Measurements from ENCODE around the gene LRRIQ4.
A peak's percentile ranks its signal among the peaks of the same experiment; 100 is the strongest.

Gene LRRIQ4

GRCh38 chr3:169790219-169790618 is 22.5 kb upstream of the LRRIQ4 start:
- Histone ChIP-seq H3K36me3 (ENCODE audit: low read depth) (peaks cover 52% of the 10 kb centered on the region), H3K4me3 (ENCODE audit: severe bottlenecking) (no peak overlapping the region), H3K9me3 (ENCODE audit: severe bottlenecking) (no peaks in the 10 kb centered on the region), H3K4me1 (ENCODE audit: insufficient read depth, poor library complexity, severe bottlenecking) (no peaks in the 10 kb centered on the region), H3K27ac (ENCODE audit: poor library complexity, severe bottlenecking) (no peak overlapping the region), H3K27me3 (ENCODE audit: insufficient read depth, poor library complexity, severe bottlenecking) (no peaks in the 10 kb centered on the region)
- DNase-seq (ENCODE audit: low spot score) (no peak), ATAC-seq (ENCODE audit: low read depth) (no peak)
- no peak for TF ChIP-seq CTCF (IDR thresholded peaks at IDR 0.05; ENCODE audit: poor library complexity, severe bottlenecking)

- ATAC-seq (ENCODE audit: low read depth) (peak; percentile 35; the same call in 2 of the 3 replicates), DNase-seq (ENCODE audit: low spot score) (no peak)
- no peak overlapping the region for H3K4me3 ChIP-seq (ENCODE audit: severe bottlenecking)
- H3K9me3 ChIP-seq (ENCODE audit: severe bottlenecking): no peaks in the 10 kb centered on the region
- H3K27me3 ChIP-seq (ENCODE audit: insufficient read depth, poor library complexity, severe bottlenecking): no peaks in the 10 kb centered on the region
- H3K27ac ChIP-seq (ENCODE audit: poor library complexity, severe bottlenecking): no peak overlapping the region
- no peak for TF ChIP-seq CTCF (IDR thresholded peaks at IDR 0.05; ENCODE audit: poor library complexity, severe bottlenecking)
- H3K36me3 ChIP-seq (ENCODE audit: low read depth): peaks cover 45% of the 10 kb centered on the region
- H3K4me1 ChIP-seq (ENCODE audit: insufficient read depth, poor library complexity, severe bottlenecking): no peaks in the 10 kb centered on the region
Observed at GRCh38 chr3:169790687-169791429, 21.8 kb upstream of the LRRIQ4 start.

- no peak for ATAC-seq (ENCODE audit: low read depth)
- no peak for TF ChIP-seq CTCF (IDR thresholded peaks at IDR 0.05; ENCODE audit: poor library complexity, severe bottlenecking)
- H3K36me3 ChIP-seq (ENCODE audit: low read depth): peaks cover 30% of the 10 kb centered on the region
- H3K27me3 ChIP-seq (ENCODE audit: insufficient read depth, poor library complexity, severe bottlenecking): no peaks in the 10 kb centered on the region
- no peak for DNase-seq (ENCODE audit: low spot score)
- H3K4me1 ChIP-seq (ENCODE audit: insufficient read depth, poor library complexity, severe bottlenecking): no peaks in the 10 kb centered on the region
- H3K27ac ChIP-seq (ENCODE audit: poor library complexity, severe bottlenecking): no peak overlapping the region
- H3K9me3 ChIP-seq (ENCODE audit: severe bottlenecking): no peaks in the 10 kb centered on the region
- no peak overlapping the region for H3K4me3 ChIP-seq (ENCODE audit: severe bottlenecking)
Observed at GRCh38 chr3:169792359-169792758, 20.3 kb upstream of the LRRIQ4 start.

GRCh38 chr3:169804681-169805080 is 8.0 kb upstream of the LRRIQ4 start:
- H3K9me3 ChIP-seq (ENCODE audit: severe bottlenecking): no peaks in the 10 kb centered on the region
- no peak overlapping the region for H3K4me3 ChIP-seq (ENCODE audit: severe bottlenecking)
- ATAC-seq (ENCODE audit: low read depth) (no peak), DNase-seq (ENCODE audit: low spot score) (no peak)
- H3K36me3 ChIP-seq (ENCODE audit: low read depth): no peaks in the 10 kb centered on the region
- no peaks in the 10 kb centered on the region for H3K4me1 ChIP-seq (ENCODE audit: insufficient read depth, poor library complexity, severe bottlenecking)
- TF ChIP-seq CTCF (IDR thresholded peaks at IDR 0.05; ENCODE audit: poor library complexity, severe bottlenecking): no peak
- H3K27me3 ChIP-seq (ENCODE audit: insufficient read depth, poor library complexity, severe bottlenecking): no peaks in the 10 kb centered on the region
- no peak overlapping the region for H3K27ac ChIP-seq (ENCODE audit: poor library complexity, severe bottlenecking)

GRCh38 chr3:169809230-169809795 is 3.4 kb upstream of the LRRIQ4 start:
- TF ChIP-seq CTCF (IDR thresholded peaks at IDR 0.05; ENCODE audit: poor library complexity, severe bottlenecking): no peak
- H3K36me3 ChIP-seq (ENCODE audit: low read depth): no peaks in the 10 kb centered on the region
- DNase-seq (ENCODE audit: low spot score): no peak

More at GRCh38 chr3:169809230-169809795, 3.4 kb upstream of the LRRIQ4 start:
- H3K4me1 ChIP-seq (ENCODE audit: insufficient read depth, poor library complexity, severe bottlenecking): no peaks in the 10 kb centered on the region
- no peaks in the 10 kb centered on the region for H3K9me3 ChIP-seq (ENCODE audit: severe bottlenecking)
- H3K27me3 ChIP-seq (ENCODE audit: insufficient read depth, poor library complexity, severe bottlenecking): no peaks in the 10 kb centered on the region
- ATAC-seq (ENCODE audit: low read depth): no peak
- no peak overlapping the region for H3K4me3 ChIP-seq (ENCODE audit: severe bottlenecking)
- H3K27ac ChIP-seq (ENCODE audit: poor library complexity, severe bottlenecking): no peak overlapping the region

Data from RWPE2 (cell line).